SK-N-MC (cell line): ENCODE measurements around the gene ASB5.
"Not testable (repeated sequence)": the region's sequence is repeated elsewhere in the genome, so short reads cannot be mapped to it uniquely, and the experiment has no call there.

ENCODE experiments used
- DNase-seq: peaks from one replicate; pipeline ENCODE4 v3.0.0-alpha.2; 2011; ENCODE audit warnings: low read depth, low spot score
- H3K27ac ChIP-seq: fragments of 200-600 bp; sonication (generic); 2 replicates; pipeline ENCODE4 v1.5.1; 2016; ENCODE audit warnings: mixed run types
- H3K36me3 ChIP-seq: fragments of 200-600 bp; sonication (generic); 2 replicates; pipeline ENCODE4 v1.6.1; 2017; ENCODE audit warnings: antibody characterized with exemption, low read length, mixed read lengths; ENCODE audit not compliant: insufficient read depth
- H3K4me3 ChIP-seq: fragments of 200-600 bp; sonication (generic); 2 replicates; pipeline ENCODE4 v1.5.1; 2016
- H3K9ac ChIP-seq: fragments of 200-600 bp; sonication (generic); 2 replicates; pipeline ENCODE4 v1.8.0; 2017; ENCODE audit warnings: mixed run types, mixed read lengths; ENCODE audit not compliant: insufficient read length
- H3K9me3 ChIP-seq: fragments of 200-600 bp; sonication (generic); 2 replicates; pipeline ENCODE4 v1.6.1; 2017; ENCODE audit warnings: low read depth, mild to moderate bottlenecking, antibody characterized with exemption, low read length, moderate library complexity, mixed read lengths
- EZH2 ChIP-seq: fragments of 200-600 bp; sonication (generic); IDR thresholded peaks from one replicate; pipeline ENCODE4 v1.6.1; 2017; ENCODE audit warnings: antibody characterized with exemption
- FOXP2 ChIP-seq: optimal IDR thresholded peaks from 2 replicates; pipeline ENCODE3; 2011; ENCODE audit warnings: mild to moderate bottlenecking, moderate library complexity; ENCODE audit not compliant: insufficient read depth; ENCODE audit errors: extremely low read length, control extremely low read depth
- POLR2AphosphoS5 ChIP-seq: IDR thresholded peaks from 2 replicates; pipeline ENCODE4 v1.6.1; 2012; ENCODE audit warnings: mild to moderate bottlenecking, low read depth, low read length, borderline replicate concordance

The ASB5 gene

DNA sequence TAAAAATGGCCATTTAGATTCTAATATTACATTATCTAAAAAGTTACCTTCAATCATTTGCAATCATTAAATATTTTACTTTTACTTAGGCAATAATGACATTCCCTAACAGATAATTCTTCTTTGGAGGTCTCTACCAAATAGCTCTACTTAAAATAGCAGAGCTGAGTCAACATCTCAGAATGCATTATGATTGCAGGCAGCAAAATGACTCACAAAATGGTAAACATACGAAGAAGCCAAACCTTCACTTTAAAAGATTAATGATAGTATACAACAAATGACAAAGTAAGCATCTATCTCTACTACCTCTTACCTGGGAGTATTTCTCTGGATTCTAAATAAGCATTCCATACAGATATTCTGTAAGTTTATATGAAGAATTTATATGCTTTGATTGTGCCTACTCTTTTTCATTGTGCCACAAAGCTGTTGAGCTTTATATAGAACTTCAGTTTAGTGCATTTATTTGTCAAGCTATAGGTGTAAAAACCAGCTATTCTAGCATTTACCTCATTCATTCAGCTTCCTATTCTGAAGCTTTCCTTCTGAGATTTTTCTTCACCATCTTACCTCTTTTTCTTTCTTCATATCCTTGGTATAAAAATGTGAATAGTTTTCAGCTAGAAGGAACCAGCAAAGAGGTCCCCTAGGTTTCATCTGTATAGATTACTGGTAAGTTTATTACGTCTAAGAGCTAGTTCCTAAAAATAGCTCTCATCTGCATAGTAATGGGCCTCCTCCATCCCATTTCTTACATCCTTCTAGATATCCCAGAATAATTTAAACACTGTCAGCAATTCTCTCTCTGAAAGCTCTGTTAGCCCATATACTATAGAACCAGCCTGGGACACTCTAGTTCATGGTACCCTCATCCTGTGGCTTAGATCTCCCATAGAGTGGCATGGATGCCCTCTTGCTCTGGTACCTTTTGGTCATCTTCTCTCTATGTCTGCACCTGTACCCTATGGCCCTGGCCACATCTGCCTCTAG is 33.6 kb upstream of the ASB5 start:
- TF ChIP-seq POLR2AphosphoS5 (no peak), FOXP2 (no peak), EZH2 (no peak)
- no peak for DNase-seq
- no peak overlapping the region for H3K4me3 ChIP-seq
- no peak overlapping the region for H3K9ac ChIP-seq
- no peak overlapping the region for H3K27ac ChIP-seq
- no peaks in the 10 kb centered on the region for H3K9me3 ChIP-seq
- H3K36me3 ChIP-seq = no peaks in the 10 kb centered on the region

DNA sequence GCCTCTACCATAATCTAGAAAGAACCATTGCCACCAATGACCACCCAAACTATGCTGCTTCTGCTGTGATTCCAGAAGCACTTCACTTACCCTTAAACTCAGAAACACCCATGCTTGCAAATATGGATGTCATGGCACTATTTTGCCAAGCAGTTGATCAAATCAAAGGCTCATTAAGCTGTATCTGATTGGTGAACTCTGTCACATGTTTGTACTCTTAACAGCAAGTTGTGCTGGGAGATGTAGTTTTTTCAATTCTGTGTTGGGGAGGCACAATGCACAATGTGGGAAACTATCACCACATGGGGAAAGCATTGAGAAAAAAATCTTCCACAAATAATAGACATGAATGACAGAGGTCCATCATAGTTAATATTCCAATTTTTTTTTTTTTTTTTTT is 31.5 kb upstream of the ASB5 start:
- Histone ChIP-seq H3K4me3 (no peak overlapping the region), H3K9me3 (no peaks in the 10 kb centered on the region), H3K27ac (no peak overlapping the region), H3K36me3 (no peaks in the 10 kb centered on the region), H3K9ac (no peak overlapping the region)
- no peak for DNase-seq
- TF ChIP-seq FOXP2 (no peak), EZH2 (no peak), POLR2AphosphoS5 (no peak)

DNA sequence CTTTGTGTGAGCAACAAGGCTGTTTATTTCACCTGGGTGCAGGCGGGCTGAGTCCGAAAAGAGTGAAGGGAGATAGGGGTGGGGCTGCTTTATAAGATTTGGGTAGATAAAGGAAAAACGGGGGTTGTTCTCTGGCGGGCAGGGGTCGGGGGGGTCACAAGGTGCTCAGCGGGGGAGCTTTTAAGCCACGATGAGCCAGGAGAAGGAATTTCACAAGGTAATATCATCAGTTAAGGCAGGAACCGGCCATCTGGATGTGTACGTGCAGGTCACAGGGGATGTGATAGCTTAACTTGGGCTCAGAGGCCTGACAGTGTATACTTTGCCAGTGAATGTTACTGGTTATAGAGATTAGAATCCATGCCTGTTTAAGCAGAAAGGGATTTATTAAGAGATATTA is 31.0 kb upstream of the ASB5 start:
- Histone ChIP-seq H3K4me3 (no peak overlapping the region), H3K36me3 (no peaks in the 10 kb centered on the region), H3K27ac (no peak overlapping the region), H3K9me3 (no peaks in the 10 kb centered on the region), H3K9ac (no peak overlapping the region)
- no peak for DNase-seq
- TF ChIP-seq EZH2 (no peak), POLR2AphosphoS5 (no peak), FOXP2 (no peak)

DNA sequence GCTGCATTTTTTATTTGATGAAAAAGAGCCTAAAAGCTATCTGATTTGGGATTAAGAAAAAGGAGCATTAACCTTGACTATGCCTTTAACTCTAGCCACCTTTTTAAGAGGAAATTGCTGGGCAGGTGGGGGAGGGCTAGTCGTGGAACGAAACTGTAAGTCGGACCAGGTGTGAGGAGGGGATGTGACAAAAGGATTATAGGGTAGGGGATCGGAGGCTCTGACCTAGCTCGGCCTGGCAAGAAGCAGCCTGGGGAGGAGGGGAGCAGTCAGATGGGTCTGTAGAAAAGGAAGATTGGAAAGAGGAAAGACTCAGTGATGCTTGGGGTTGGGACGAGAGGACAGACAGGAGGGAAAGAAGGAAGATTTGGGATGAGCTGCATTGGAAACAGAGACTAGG is 29.6 kb upstream of the ASB5 start:
- H3K4me3 ChIP-seq = no peak overlapping the region
- H3K9ac ChIP-seq = no peak overlapping the region
- no peak for TF ChIP-seq POLR2AphosphoS5
- TF ChIP-seq FOXP2 = no peak
- no peak for TF ChIP-seq EZH2
- H3K9me3 ChIP-seq = no peaks in the 10 kb centered on the region
- DNase-seq = no peak
- no peak overlapping the region for H3K27ac ChIP-seq
- no peaks in the 10 kb centered on the region for H3K36me3 ChIP-seq

DNA sequence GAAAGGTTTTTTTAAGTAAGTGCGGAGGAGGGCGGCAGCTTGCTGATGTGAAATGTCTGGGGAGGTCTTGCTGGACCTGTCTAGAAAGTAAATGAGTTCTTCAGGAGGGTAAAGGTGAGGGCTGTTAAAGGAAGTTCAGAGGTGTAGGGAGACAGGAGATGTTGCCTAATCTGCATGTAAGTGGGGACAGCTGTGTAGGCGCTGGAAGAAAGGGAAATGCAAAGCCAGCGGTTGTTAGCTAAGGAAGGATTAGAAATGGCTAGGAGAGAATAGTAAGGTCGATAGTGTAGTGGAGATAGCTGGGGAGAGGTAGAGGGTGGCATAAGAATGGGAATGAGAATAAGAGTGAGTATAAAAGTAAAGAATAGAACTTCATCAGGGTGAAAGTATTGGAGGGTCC is 26.9 kb upstream of the ASB5 start:
- H3K9ac ChIP-seq, H3K27ac ChIP-seq, H3K9me3 ChIP-seq, DNase-seq, H3K36me3 ChIP-seq, H3K4me3 ChIP-seq: not testable (repeated sequence)

DNA sequence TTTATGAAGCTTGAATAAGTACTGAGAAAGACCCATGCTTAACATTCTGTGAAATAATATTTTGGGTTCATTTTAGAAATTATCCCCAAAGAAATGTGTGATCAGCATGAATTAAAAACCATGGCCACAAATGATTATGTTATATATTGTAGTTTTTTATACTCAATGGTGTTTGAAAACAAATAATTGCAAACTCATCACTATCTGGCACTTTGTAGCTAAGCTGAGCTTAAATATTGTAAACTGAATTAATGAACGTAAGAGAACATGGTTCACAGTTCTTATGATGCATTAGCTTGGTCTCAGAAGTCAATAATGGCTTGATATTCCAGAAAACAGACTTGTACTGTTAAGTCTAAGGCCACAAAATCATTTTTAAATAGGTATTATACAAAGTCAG is 24.6 kb upstream of the ASB5 start:
- Histone ChIP-seq H3K9ac (no peak overlapping the region), H3K27ac (no peak overlapping the region), H3K4me3 (no peak overlapping the region), H3K9me3 (no peaks in the 10 kb centered on the region), H3K36me3 (no peaks in the 10 kb centered on the region)
- TF ChIP-seq POLR2AphosphoS5 (no peak), EZH2 (no peak), FOXP2 (no peak)
- DNase-seq = no peak

DNA sequence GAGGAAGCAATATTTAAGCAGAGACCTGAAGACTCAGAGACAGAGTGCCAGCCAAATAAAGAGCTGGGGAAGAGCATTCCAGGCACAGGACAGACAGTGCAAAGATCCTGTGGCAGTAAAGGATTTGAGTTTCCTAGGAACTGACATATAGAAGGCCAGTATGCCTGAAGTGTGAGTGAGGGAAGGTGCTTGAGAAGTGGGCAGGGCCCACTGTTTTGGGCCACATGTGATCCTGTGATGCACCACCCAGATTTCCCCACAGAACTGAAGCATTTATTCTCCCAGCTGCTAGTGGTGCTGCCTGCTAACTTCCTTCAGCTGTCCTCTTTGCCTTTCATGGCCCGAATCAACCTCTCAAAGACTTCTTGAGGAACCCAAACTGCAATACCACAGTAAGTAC is 23.9 kb upstream of the ASB5 start:
- no peaks in the 10 kb centered on the region for H3K36me3 ChIP-seq
- DNase-seq = no peak
- H3K27ac ChIP-seq = no peak overlapping the region
- TF ChIP-seq FOXP2 (no peak), EZH2 (no peak), POLR2AphosphoS5 (no peak)
- H3K9me3 ChIP-seq = no peaks in the 10 kb centered on the region
- no peak overlapping the region for H3K9ac ChIP-seq
- H3K4me3 ChIP-seq = no peak overlapping the region

DNA sequence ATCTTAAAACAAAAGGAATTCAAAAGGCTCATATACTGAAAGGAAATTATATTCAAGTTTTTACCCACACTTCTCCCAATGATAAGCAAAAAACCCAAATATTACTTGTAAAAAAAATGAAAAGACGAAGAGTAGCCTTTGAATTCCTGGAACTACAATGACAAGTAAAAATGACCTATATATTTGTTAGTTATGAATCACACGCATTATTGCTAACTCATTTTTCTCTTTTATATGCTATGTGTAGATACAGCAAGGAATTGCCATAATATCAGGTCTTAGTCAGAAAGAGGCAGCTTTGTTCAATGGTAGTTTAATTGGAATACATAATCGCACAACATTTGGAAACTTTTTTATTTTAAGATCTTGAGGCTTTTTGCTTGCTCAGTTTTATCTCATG is 22.7 kb upstream of the ASB5 start:
- no peak for DNase-seq
- Histone ChIP-seq H3K27ac (no peak overlapping the region), H3K36me3 (no peaks in the 10 kb centered on the region), H3K9me3 (no peaks in the 10 kb centered on the region), H3K4me3 (no peak overlapping the region), H3K9ac (no peak overlapping the region)
- TF ChIP-seq FOXP2 (no peak), POLR2AphosphoS5 (no peak), EZH2 (no peak)

DNA sequence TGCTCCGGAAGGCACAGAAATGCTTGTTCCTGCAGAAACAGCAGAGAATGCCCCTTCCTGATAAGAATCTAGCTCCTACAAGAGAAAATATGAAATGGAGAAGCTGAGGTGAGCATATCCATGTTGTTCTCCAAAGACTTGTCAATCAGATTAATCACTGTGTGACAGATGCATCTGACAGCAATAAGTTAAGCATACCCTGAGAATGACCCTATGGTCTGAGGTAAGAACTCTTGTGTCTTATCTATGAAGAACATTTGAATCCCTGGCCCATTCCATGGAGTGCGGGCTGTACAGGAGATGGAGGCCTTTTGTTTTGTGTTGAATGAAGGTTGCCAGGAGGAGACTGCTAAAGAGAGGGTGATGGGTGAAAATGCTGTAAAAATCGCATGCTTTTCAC is 21.5 kb upstream of the ASB5 start:
- Histone ChIP-seq H3K9me3 (no peaks in the 10 kb centered on the region), H3K4me3 (no peak overlapping the region), H3K27ac (no peak overlapping the region), H3K9ac (no peak overlapping the region), H3K36me3 (no peaks in the 10 kb centered on the region)
- DNase-seq = no peak
- no peak for TF ChIP-seq EZH2
- TF ChIP-seq FOXP2 = no peak
- no peak for TF ChIP-seq POLR2AphosphoS5
